Measurements from ENCODE around the gene AIP.

Gene AIP

DNA sequence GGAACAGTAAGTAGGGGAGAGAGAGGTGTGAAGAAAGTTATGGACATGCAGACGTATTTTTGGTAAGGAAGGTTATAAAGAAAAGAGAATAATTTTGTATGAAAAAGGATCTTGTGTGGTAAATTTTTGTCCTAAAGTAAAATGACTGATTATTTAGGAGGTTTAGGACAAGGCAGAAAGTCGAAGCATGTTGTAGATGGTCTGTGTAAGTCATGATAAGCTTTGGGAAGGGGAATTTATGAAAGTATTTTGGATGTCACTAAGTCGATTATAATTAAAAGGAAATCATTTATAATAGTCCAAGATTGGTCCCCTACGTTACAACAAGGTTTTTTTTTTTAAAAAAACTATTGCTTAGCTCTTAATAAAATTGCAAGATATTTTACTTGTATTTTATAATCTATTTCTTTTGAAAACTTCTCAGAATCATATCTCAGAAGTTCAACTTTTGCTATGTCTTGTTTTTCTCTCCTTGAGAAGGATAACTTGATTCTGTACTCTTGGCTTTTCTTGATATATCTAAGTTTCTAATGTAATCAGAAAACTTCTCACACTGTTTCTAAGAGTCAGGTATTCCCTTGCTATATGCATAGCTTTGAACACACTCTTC is 51.3 kb downstream of the AIP start:
- no peak for DNase-seq (ENCODE audit: low spot score)

GRCh38 chr11:67535561-67535960 is 52.7 kb downstream of the AIP start:
- DNase-seq (ENCODE audit: low spot score): no peak

GRCh38 chr11:67538306-67538705 is 55.5 kb downstream of the AIP start:
- DNase-seq (ENCODE audit: low spot score): no peak

- no peak for DNase-seq (ENCODE audit: low spot score)
Measured at GRCh38 chr11:67538823-67539505, 56.1 kb downstream of the AIP start.

GRCh38 chr11:67539550-67539949 is 56.7 kb downstream of the AIP start:
- no peak for DNase-seq (ENCODE audit: low spot score)
